KMS-11 (cell line): Measurements from ENCODE around the gene AK9.

Experiments
- H2AFZ ChIP-seq: fragments of 200-600 bp; sonication (generic); 2 replicates; pipeline ENCODE4 v1.6.1; 2016; ENCODE audit warnings: antibody characterized with exemption, mixed run types, low read depth
- H3K27ac ChIP-seq: fragments of 200-600 bp; sonication (generic); 2 replicates; pipeline ENCODE4 v1.6.1; 2016; ENCODE audit warnings: mild to moderate bottlenecking, mixed run types
- H3K27me3 ChIP-seq: fragments of 200-600 bp; sonication (generic); 2 replicates; pipeline ENCODE4 v1.6.1; 2017; ENCODE audit warnings: mild to moderate bottlenecking, low read depth, mixed run types, moderate library complexity; ENCODE audit not compliant: insufficient read depth
- H3K36me3 ChIP-seq: fragments of 200-600 bp; sonication (generic); 2 replicates; pipeline ENCODE4 v1.6.1; 2017; ENCODE audit warnings: mild to moderate bottlenecking, mixed run types; ENCODE audit not compliant: insufficient read depth
- H3K4me1 ChIP-seq: fragments of 200-600 bp; sonication (generic); 2 replicates; pipeline ENCODE4 v1.6.1; 2016; ENCODE audit warnings: mild to moderate bottlenecking, low read depth, mixed run types; ENCODE audit not compliant: poor library complexity, severe bottlenecking
- H3K4me2 ChIP-seq: fragments of 200-600 bp; sonication (generic); 2 replicates; pipeline ENCODE4 v1.7.0; 2016; ENCODE audit warnings: mild to moderate bottlenecking, mixed run types
- H3K4me3 ChIP-seq: fragments of 200-600 bp; sonication (generic); IDR thresholded peaks from 2 replicates; pipeline ENCODE4 v1.6.1; 2017; ENCODE audit warnings: low read depth, low read length, mixed read lengths; ENCODE audit not compliant: insufficient read depth
- H3K79me2 ChIP-seq: fragments of 200-600 bp; sonication (generic); 2 replicates; pipeline ENCODE4 v1.6.1; 2016; ENCODE audit warnings: low read depth, mixed run types; ENCODE audit not compliant: insufficient read depth
- H3K9ac ChIP-seq: fragments of 200-600 bp; sonication (generic); 2 replicates; pipeline ENCODE4 v1.6.1; 2016; ENCODE audit warnings: mild to moderate bottlenecking, mixed run types
- H4K20me1 ChIP-seq: fragments of 200-600 bp; sonication (generic); 2 replicates; pipeline ENCODE4 v1.6.1; 2016; ENCODE audit warnings: mild to moderate bottlenecking, mixed run types; ENCODE audit not compliant: insufficient read depth
- TF ChIP-seq, protein P1 (sequence below): fragments of 200-600 bp; sonication (generic); conservative IDR thresholded peaks from 2 replicates; pipeline ENCODE4 v1.6.1; 2017; ENCODE audit warnings: low read depth, mild to moderate bottlenecking, antibody characterized with exemption, low read length, moderate library complexity, mixed read lengths

The AK9 gene

DNA sequence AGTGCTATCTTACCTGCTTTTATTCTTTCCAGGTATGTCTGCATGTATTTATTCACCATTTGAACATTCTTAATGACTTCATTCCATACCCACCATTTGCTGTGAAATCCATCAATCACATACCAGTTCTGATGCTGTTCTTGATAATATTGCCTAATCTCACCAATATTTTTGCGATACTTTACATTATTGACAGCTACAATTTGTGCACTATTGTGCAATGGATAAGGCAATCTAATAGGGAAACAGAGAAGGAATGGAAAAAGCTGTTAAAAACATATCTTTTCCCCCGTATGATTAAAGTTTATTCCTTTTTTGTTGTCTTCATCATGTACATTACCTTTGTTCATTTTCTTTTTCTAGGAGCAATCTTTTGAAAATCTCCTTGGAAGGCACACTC, 184.7 kb downstream of the AK9 start:
- no peak overlapping the region for H3K9ac ChIP-seq
- TF ChIP-seq, protein P1, sequence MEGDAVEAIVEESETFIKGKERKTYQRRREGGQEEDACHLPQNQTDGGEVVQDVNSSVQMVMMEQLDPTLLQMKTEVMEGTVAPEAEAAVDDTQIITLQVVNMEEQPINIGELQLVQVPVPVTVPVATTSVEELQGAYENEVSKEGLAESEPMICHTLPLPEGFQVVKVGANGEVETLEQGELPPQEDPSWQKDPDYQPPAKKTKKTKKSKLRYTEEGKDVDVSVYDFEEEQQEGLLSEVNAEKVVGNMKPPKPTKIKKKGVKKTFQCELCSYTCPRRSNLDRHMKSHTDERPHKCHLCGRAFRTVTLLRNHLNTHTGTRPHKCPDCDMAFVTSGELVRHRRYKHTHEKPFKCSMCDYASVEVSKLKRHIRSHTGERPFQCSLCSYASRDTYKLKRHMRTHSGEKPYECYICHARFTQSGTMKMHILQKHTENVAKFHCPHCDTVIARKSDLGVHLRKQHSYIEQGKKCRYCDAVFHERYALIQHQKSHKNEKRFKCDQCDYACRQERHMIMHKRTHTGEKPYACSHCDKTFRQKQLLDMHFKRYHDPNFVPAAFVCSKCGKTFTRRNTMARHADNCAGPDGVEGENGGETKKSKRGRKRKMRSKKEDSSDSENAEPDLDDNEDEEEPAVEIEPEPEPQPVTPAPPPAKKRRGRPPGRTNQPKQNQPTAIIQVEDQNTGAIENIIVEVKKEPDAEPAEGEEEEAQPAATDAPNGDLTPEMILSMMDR: no peak
- no peaks in the 10 kb centered on the region for H4K20me1 ChIP-seq

DNA sequence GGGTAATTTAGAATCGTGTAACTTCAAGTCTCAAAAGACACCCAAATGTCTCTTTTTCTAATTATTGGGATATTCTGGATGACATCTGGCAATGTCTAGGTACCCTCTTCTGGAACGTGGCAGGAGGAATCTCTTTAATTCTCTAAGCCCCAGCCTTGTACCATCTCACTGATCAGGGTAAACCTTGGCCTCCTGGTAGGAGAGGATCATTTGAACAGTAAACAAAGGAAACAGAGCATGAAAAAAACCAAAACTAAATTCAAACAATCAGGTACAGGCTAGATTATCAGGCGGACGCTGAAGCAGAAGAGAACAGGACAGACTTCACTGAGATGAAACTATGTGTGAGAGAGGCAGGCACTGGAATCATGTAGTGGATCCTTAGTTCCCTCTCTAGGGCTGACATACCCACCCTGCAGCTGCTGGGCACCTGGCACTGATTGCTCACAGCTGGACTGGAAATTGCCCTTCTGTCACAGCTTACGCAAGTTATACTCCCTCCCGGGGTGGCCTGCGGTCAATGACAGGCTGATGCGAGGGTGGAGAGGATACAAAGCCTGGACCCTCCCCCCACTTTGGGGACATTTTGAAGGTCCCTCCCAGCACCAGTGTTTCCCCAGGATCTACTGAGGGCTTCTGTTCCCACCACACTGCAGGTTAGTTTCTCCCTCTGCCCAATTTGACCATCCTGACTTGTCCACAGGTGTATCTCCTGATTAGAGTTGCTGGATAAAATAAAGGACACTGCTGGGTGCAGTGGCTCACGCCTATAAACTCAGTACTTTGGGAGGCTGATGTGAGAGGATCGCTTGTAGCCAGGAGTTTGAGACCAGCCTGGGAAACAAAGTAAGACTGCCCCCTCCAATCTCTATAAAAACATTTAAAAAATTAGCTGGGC, 187.4 kb downstream of the AK9 start:
- TF ChIP-seq, protein P1: no peak
- Histone ChIP-seq H2AFZ (no peak overlapping the region), H4K20me1 (no peaks in the 10 kb centered on the region), H3K79me2 (no peaks in the 10 kb centered on the region), H3K27me3 (no peaks in the 10 kb centered on the region), H3K27ac (no peak overlapping the region), H3K9ac (no peak overlapping the region), H3K4me2 (no peak overlapping the region), H3K4me3 (no peak overlapping the region), H3K36me3 (no peaks in the 10 kb centered on the region), H3K4me1 (no peaks in the 10 kb centered on the region)

More for the DNA sequence above, 184.7 kb downstream of the AK9 start:
- Histone ChIP-seq H3K27ac (no peak overlapping the region), H3K79me2 (no peaks in the 10 kb centered on the region), H3K4me1 (no peaks in the 10 kb centered on the region), H3K4me3 (no peak overlapping the region), H3K27me3 (no peaks in the 10 kb centered on the region), H2AFZ (no peak overlapping the region), H3K4me2 (no peak overlapping the region), H3K36me3 (no peaks in the 10 kb centered on the region)

DNA sequence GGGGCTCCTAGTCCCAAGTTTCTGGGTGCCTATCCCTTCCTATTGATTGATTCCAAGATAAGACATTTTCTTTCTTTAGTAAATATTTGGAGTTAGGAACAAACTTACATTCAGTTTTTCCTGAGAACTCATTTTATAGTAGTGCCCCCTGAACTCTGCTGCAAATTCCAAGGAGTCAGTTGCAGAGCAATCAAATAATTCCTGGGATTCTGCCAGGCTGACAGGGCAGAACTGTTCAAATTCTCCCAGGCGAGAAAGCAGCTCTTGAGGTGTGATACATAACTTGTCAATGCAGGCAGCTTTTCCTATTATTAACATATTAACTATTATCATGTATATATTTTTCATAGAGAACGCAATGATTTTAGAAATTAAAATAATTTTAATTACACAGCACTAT, 192.1 kb downstream of the AK9 start:
- Histone ChIP-seq H3K4me3 (no peak overlapping the region), H2AFZ (no peak overlapping the region), H3K4me2 (no peak overlapping the region), H3K36me3 (no peaks in the 10 kb centered on the region; the same call in 1 of the 2 replicates), H3K27ac (no peak overlapping the region), H3K4me1 (no peaks in the 10 kb centered on the region), H3K27me3 (no peaks in the 10 kb centered on the region), H3K79me2 (no peaks in the 10 kb centered on the region), H4K20me1 (no peaks in the 10 kb centered on the region), H3K9ac (no peak overlapping the region)
- TF ChIP-seq, protein P1: no peak

DNA sequence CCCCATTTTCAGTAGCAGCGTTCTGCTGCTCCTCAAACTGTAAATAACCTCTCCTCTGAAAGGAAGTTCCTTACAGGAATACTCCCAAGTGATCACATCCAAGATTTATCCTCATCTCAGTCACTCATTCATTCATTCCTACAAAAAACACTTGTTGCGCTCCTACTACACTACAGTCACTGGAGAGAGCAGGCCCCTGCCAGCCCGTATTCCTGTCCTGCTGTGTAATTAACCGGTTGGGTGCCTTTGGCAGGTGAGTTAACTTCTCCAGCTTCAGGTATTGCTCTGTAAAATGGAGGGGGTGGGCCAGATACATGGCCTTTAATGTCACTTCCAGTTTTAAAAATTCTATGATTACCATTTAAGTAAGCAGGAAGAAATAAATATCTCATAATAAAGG, 192.9 kb downstream of the AK9 start:
- Histone ChIP-seq H3K27ac (no peak overlapping the region), H3K4me3 (no peak overlapping the region), H3K27me3 (no peaks in the 10 kb centered on the region), H3K9ac (no peak overlapping the region), H4K20me1 (no peaks in the 10 kb centered on the region), H3K4me2 (no peak overlapping the region), H3K79me2 (no peaks in the 10 kb centered on the region), H3K36me3 (no peaks in the 10 kb centered on the region; the same call in 1 of the 2 replicates), H2AFZ (no peak overlapping the region), H3K4me1 (no peaks in the 10 kb centered on the region)
- TF ChIP-seq, protein P1: no peak
